ENCODE measurements around the gene DPP9.

DPP9 gene

GRCh38 chr19:4768934-4769777 is 45.5 kb upstream of the DPP9 start:
- DNase-seq (ENCODE audit: low read depth in 1 of 2, low spot score in 1 of 2), result peak; percentile 61 to 76

GRCh38 chr19:4764393-4764660 is 40.7 kb upstream of the DPP9 start:
- Histone ChIP-seq H3K27ac (replicated peaks) (no peak overlapping the region), H3K27me3 (ENCODE audit: insufficient read depth, poor library complexity, severe bottlenecking) (peaks cover 13% of the 10 kb centered on the region), H3K4me3 (replicated peaks; ENCODE audit: insufficient read depth, low read length) (no peak overlapping the region)
- TF ChIP-seq SPI1 (IDR thresholded peaks at IDR 0.05; ENCODE audit: borderline replicate concordance, low read depth), result no peak
- no peak for TF ChIP-seq REST (IDR thresholded peaks at IDR 0.05; ENCODE audit: insufficient replicate concordance, low read depth)
- no peak for TF ChIP-seq POLR2AphosphoS5 (IDR thresholded peaks at IDR 0.05; ENCODE audit: low read depth)
- TF ChIP-seq CTCF (IDR thresholded peaks at IDR 0.05; ENCODE audit: insufficient read depth, low read length), result no peak
- TF ChIP-seq GABPA (IDR thresholded peaks at IDR 0.05; ENCODE audit: low read depth), result no peak
- no peak for DNase-seq (ENCODE audit: low read depth in 1 of 2, low spot score in 1 of 2)

More at GRCh38 chr19:4768934-4769777, 45.5 kb upstream of the DPP9 start:
- Histone ChIP-seq H3K27me3 (ENCODE audit: insufficient read depth, poor library complexity, severe bottlenecking) (no peaks in the 10 kb centered on the region), H3K4me3 (replicated peaks; ENCODE audit: insufficient read depth, low read length) (no peak overlapping the region), H3K27ac (replicated peaks) (no peak overlapping the region)
- no peak for TF ChIP-seq SPI1 (IDR thresholded peaks at IDR 0.05; ENCODE audit: borderline replicate concordance, low read depth)
- TF ChIP-seq REST (IDR thresholded peaks at IDR 0.05; ENCODE audit: insufficient replicate concordance, low read depth), result peak; percentile 98

GRCh38 chr19:4763021-4763420 is 39.4 kb upstream of the DPP9 start:
- Histone ChIP-seq H3K4me3 (replicated peaks; ENCODE audit: insufficient read depth, low read length) (no peak overlapping the region), H3K27ac (replicated peaks) (no peak overlapping the region), H3K27me3 (ENCODE audit: insufficient read depth, poor library complexity, severe bottlenecking) (peaks cover 15% of the 10 kb centered on the region)
- TF ChIP-seq POLR2AphosphoS5 (IDR thresholded peaks at IDR 0.05; ENCODE audit: low read depth) (no peak), CTCF (IDR thresholded peaks at IDR 0.05; ENCODE audit: insufficient read depth, low read length) (no peak), GABPA (IDR thresholded peaks at IDR 0.05; ENCODE audit: low read depth) (no peak), REST (IDR thresholded peaks at IDR 0.05; ENCODE audit: insufficient replicate concordance, low read depth) (no peak), SPI1 (IDR thresholded peaks at IDR 0.05; ENCODE audit: borderline replicate concordance, low read depth) (no peak)
- no peak for DNase-seq (ENCODE audit: low read depth in 1 of 2, low spot score in 1 of 2)

Data from HL-60 (cell line).